HepG2 (cell line): ENCODE results near the gene RAB15. TPM values are rescaled to one million over a fixed set of nuclear protein-coding genes. Genes with fewer than 3 reads are reported as not detected.

ENCODE experiments used
- ATAC-seq: fragments of 200-7000 bp; cut with Tn5 transposase; 3 replicates; pipeline ENCODE4 v1.9.1; 2020; ENCODE audit warnings: mild to moderate bottlenecking, moderate library complexity
- BruUV-seq: library from RNA; stranded (reverse); fragments of 400-500 nt; replicated peaks from 2 replicates; lab custom pipeline; 2021; lab: Mats Ljungman, UMichigan
- CTCF ChIA-PET: fragments of 300-600 bp; formaldehyde crosslinking; extraction: SDS; loops from one replicate; lab custom pipeline; 2021; ENCODE audit warnings: low total read pairs, inconsistent platforms, low intra/inter-chr PET ratio; lab: Yijun Ruan, JAX
- POLR2A ChIA-PET: fragments of 350-600 bp; sonication (Branson Sonifier 250); formaldehyde crosslinking; loops from one replicate; lab custom pipeline; 2020; ENCODE audit warnings: antibody characterized with exemption, inconsistent platforms; lab: Yijun Ruan, JAX
- DNase-seq: peaks from one replicate; pipeline ENCODE4 v3.0.0-alpha.2; 2015; ENCODE audit warnings: low spot score
- FAIRE-seq: peaks from 3 replicates; lab custom pipeline; 2011; peaks lifted over from hg19 to GRCh38; lab: Jason Lieb, UNC
- H2AFZ ChIP-seq: one replicate; pipeline ENCODE4 v1.6.1; 2011; ENCODE audit warnings: low read length, inconsistent platforms
- H3K27ac ChIP-seq: fragments of 300-600 bp; 3 replicates; pipeline ENCODE4 v1.8.0; 2011; ENCODE audit warnings: mixed run types, mild to moderate bottlenecking, mixed read lengths, low read length, inconsistent platforms; ENCODE audit not compliant: insufficient read depth; ENCODE audit errors: extremely low read length
- H3K27me3 ChIP-seq, 2 experiments: fragments of 200-600 bp in 1 of 2; 2 replicates in 1 of 2; 3 replicates in 1 of 2; pipeline versions ENCODE4 v1.6.0 to v1.8.0; 2011; ENCODE audit warnings: low read length in 2 of 2, mild to moderate bottlenecking in 2 of 2, moderate library complexity in 2 of 2, inconsistent platforms in 1 of 2; ENCODE audit not compliant: insufficient read depth in 2 of 2, control insufficient read depth in 1 of 2
- H3K36me3 ChIP-seq, 2 experiments: fragments of 200-600 bp in 1 of 2; replicated peaks in 1 of 2; 2 replicates in 1 of 2; 3 replicates in 1 of 2; pipeline versions ENCODE4 v1.5.1 to v1.8.0; 2011; ENCODE audit warnings: low read length in 2 of 2, inconsistent platforms in 1 of 2; ENCODE audit not compliant: insufficient read depth in 2 of 2, control insufficient read depth in 1 of 2
- H3K4me1 ChIP-seq: 2 replicates; pipeline ENCODE4 v1.5.1; 2012; ENCODE audit warnings: low read length, inconsistent platforms; ENCODE audit not compliant: insufficient read depth
- H3K4me2 ChIP-seq: 2 replicates; pipeline ENCODE4 v1.6.0; 2011; ENCODE audit warnings: low read depth, low read length, inconsistent platforms
- H3K4me3 ChIP-seq, 3 experiments: fragments of 200-600 bp in 1 of 3; sonication (generic), shearing (Covaris generic) in 1 of 3; replicated peaks in 1 of 3; 2 replicates each; pipeline ENCODE4 v1.5.1; 2011 to 2016; ENCODE audit warnings: low read length in 3 of 3, inconsistent platforms in 2 of 3, low read depth in 2 of 3, mild to moderate bottlenecking in 2 of 3, control low read depth in 1 of 3, mixed read lengths in 1 of 3; ENCODE audit not compliant: insufficient read depth in 1 of 3
- H3K79me2 ChIP-seq: one replicate; pipeline ENCODE4 v1.6.1; 2011; ENCODE audit warnings: low read length, inconsistent platforms; ENCODE audit not compliant: insufficient read depth
- H3K9ac ChIP-seq: 2 replicates; pipeline ENCODE4 v1.6.0; 2011; ENCODE audit warnings: mild to moderate bottlenecking, low read depth, low read length, inconsistent platforms; ENCODE audit not compliant: insufficient read depth
- H3K9me3 ChIP-seq: 2 replicates; pipeline ENCODE4 v1.5.1; 2012; ENCODE audit warnings: mild to moderate bottlenecking, low read length
- H4K20me1 ChIP-seq: 2 replicates; pipeline ENCODE4 v1.6.0; 2011; ENCODE audit warnings: inconsistent platforms, mild to moderate bottlenecking, low read length, moderate library complexity; ENCODE audit not compliant: insufficient read depth
- ARID5B ChIP-seq: IDR thresholded peaks from 2 replicates; pipeline ENCODE4 v1.4.0; 2020; ENCODE audit warnings: mild to moderate bottlenecking, missing genetic modification reagents
- CHD4 ChIP-seq: fragments of 200-600 bp; sonication (generic); IDR thresholded peaks from 2 replicates; pipeline ENCODE4 v1.7.0; 2017; ENCODE audit warnings: mild to moderate bottlenecking, low read length, borderline replicate concordance
- ZFX ChIP-seq: sonication (generic); formaldehyde crosslinking; IDR thresholded peaks from 2 replicates; pipeline ENCODE4 v1.4.0; 2020; ENCODE audit warnings: mild to moderate bottlenecking, low read depth, missing genetic modification reagents, moderate library complexity
- WGBS: methylation state at CpG from one replicate; pipeline ENCODE4 v1.1.6; 2017; ENCODE audit warnings: low lambda C conversion rate; 5-methylcytosine and 5-hydroxymethylcytosine counted together
- in situ Hi-C: cut with HindIII; loops from 2 replicates; pipeline ENCODE4 v1.10.0; 2017; ENCODE audit warnings: low pct_unique_long_range_greater_than_20kb; ENCODE audit not compliant: extremely low pct_ligation_motif_present
- intact Hi-C: fragments of 100-400 bp; cut with micrococcal nuclease; formaldehyde crosslinking; loops from one replicate; pipeline ENCODE4 v1.10.0; 2022; ENCODE audit not compliant: unreplicated experiment
- polyA plus RNA-seq, 8 experiments: library from polyadenylated mRNA; depleted of rRNA in 3 of 8; stranded (reverse) in 7 of 8; unstranded in 1 of 8; fragments of >200 nt; fragmentation: Illumina TruSeq in 4 of 8; extraction: Trizol in 4 of 8; gene quantifications; 2 replicates each; pipeline versions ENCODE4 v1.2.1 to v1.2.3, GENCODE V29; 2011 to 2016; ENCODE audit warnings: low read depth in 4 of 8, missing spikeins in 1 of 8, mixed read lengths in 1 of 8; ENCODE audit not compliant: insufficient read depth in 1 of 8
- total RNA-seq, 5 experiments: library from RNA; depleted of rRNA; stranded (reverse); fragments of >200 nt; fragmentation: Illumina TruSeq; extraction: Trizol; gene quantifications; 2 replicates each; pipeline ENCODE4 v1.2.3, GENCODE V29; 2016; ENCODE audit warnings: low read depth in 1 of 5

RAB15 gene
- total and polyA plus RNA-seq, 2 of the 13 experiments (the other 11 are each of a cell fraction or from before 2014, with no cell fraction given): 7.4 to 18.5 TPM

GRCh38 chr14:64979336-64980074, 7.4 kb upstream of the RAB15 start (continued):
- peak; percentile 26; the same call in 1 of the 2 replicates for TF ChIP-seq ARID5B

- no peak for DNase-seq
Measured at GRCh38 chr14:64974563-64974962, 2.4 kb upstream of the RAB15 start.

More at GRCh38 chr14:64974563-64974962, 2.4 kb upstream of the RAB15 start:
- Histone ChIP-seq H3K4me1 (peaks cover 44% of the 10 kb centered on the region), H2AFZ (no peak overlapping the region), H3K36me3 (no peaks in the 10 kb centered on the region), H3K4me2 (peak overlapping the region; percentile 12; the same call in 1 of the 2 replicates), H4K20me1 (no peaks in the 10 kb centered on the region), H3K9me3 (no peaks in the 10 kb centered on the region), H3K27ac (no peak overlapping the region), H3K4me3 (no peak overlapping the region), H3K9ac (no peak overlapping the region), H3K79me2 (no peaks in the 10 kb centered on the region), H3K27me3 (no peaks in the 10 kb centered on the region; a peak in 1 of 5 replicates)
- FAIRE-seq (no peak), ATAC-seq (no peak)
- intact Hi-C loops (no loop called here), in situ Hi-C loops (no loop called here)
- 58% methylated on average over 5 of the region's 8 CpGs for WGBS
- no TSS peak for BruUV-seq
- CTCF ChIA-PET: no interaction called here
- POLR2A ChIA-PET: interaction anchor here (1.0 to 2.6 kb wide), 3 partner anchors 12 to 35 kb away, joined by 4 to 11 read pairs (median 10); partner anchors contain the start of genes FNTB and GPX2
- TF ChIP-seq ZFX (0 out of 2 replicates have a peak, but pooled peaks have one; percentile 20), CHD4 (no peak)
